ENCODE measurements around the gene VSIR.

The VSIR gene

DNA sequence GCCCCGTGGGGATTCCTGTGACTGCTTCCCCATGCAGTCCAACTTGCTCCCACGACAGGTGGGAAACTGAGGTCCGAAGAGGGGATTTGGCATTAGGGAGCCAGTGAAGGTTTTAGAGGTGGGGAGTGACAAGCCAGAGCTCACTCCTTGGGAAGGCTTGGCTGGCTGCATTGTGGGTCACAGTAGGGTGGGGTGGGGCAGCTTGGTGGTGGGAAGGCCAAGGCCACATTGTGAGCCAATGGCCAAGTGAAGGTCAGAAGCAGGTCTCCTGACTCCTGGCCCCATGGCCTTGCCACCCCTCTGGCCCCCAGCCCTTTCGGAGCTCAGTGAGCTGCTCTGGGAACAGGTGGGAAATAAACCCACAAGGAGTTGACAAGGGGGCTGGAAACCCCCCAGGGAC lies 56.3 kb downstream of the VSIR start:
- Histone ChIP-seq H3K27me3 (ENCODE audit: insufficient read depth, low read length) (peaks cover 15% of the 10 kb centered on the region), H3K4me1 (ENCODE audit: insufficient read depth, low read length) (peaks cover 15% of the 10 kb centered on the region; the same call in 1 of the 2 replicates), H3K36me3 (ENCODE audit: insufficient read depth, low read depth, low read length) (no peaks in the 10 kb centered on the region), H3K9me3 (ENCODE audit: insufficient read depth, low read depth, low read length) (no peaks in the 10 kb centered on the region), H3K9ac (ENCODE audit: low read depth, low read length) (no peak overlapping the region), H3K4me3 (ENCODE audit: low read length) (no peak overlapping the region), H3K27ac (ENCODE audit: low read length) (no peak overlapping the region)

GRCh38 chr10:71716426-71716825 lies 56.9 kb downstream of the VSIR start:
- H3K4me3 ChIP-seq (ENCODE audit: low read length), result no peak overlapping the region
- H3K27me3 ChIP-seq (ENCODE audit: insufficient read depth, low read length), result peaks cover 15% of the 10 kb centered on the region
- H3K36me3 ChIP-seq (ENCODE audit: insufficient read depth, low read depth, low read length), result no peaks in the 10 kb centered on the region
- H3K9me3 ChIP-seq (ENCODE audit: insufficient read depth, low read depth, low read length), result no peaks in the 10 kb centered on the region
- H3K9ac ChIP-seq (ENCODE audit: low read depth, low read length), result no peak overlapping the region
- H3K27ac ChIP-seq (ENCODE audit: low read length), result no peak overlapping the region
- H3K4me1 ChIP-seq (ENCODE audit: insufficient read depth, low read length), result peaks cover 15% of the 10 kb centered on the region; the same call in 1 of the 2 replicates

DNA sequence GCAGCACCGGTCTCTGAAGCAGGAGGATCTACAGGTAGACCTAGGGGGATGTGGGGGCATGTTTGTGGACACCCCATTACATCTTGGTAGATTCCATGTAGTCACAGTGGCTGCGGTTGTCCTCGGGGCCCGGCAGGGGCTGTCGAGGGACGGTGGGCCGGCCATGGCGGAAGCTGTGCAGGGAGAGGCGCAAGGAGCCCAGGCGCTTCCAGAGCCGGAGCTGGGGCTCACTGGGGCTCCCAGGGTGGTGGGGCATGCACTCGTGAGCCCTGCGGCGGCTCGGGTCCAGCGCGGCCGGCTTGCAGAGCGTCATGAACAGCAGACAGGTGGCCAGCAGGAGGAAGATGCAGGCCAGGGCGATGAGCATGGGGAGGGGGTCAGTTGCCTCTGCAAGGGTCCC lies 57.5 kb downstream of the VSIR start:
- Histone ChIP-seq H3K36me3 (ENCODE audit: insufficient read depth, low read depth, low read length) (no peaks in the 10 kb centered on the region), H3K27me3 (ENCODE audit: insufficient read depth, low read length) (peaks cover 9% of the 10 kb centered on the region), H3K4me3 (ENCODE audit: low read length) (no peak overlapping the region), H3K9ac (ENCODE audit: low read depth, low read length) (no peak overlapping the region), H3K4me1 (ENCODE audit: insufficient read depth, low read length) (peaks cover 15% of the 10 kb centered on the region; the same call in 1 of the 2 replicates), H3K27ac (ENCODE audit: low read length) (no peak overlapping the region), H3K9me3 (ENCODE audit: insufficient read depth, low read depth, low read length) (no peaks in the 10 kb centered on the region)

- Histone ChIP-seq H3K9me3 (ENCODE audit: insufficient read depth, low read depth, low read length) (no peaks in the 10 kb centered on the region), H3K4me1 (ENCODE audit: insufficient read depth, low read length) (peaks cover 10% of the 10 kb centered on the region; the same call in 1 of the 2 replicates), H3K4me3 (ENCODE audit: low read length) (no peak overlapping the region), H3K27me3 (ENCODE audit: insufficient read depth, low read length) (peaks cover 1% of the 10 kb centered on the region; the same call in 1 of the 2 replicates), H3K9ac (ENCODE audit: low read depth, low read length) (no peak overlapping the region), H3K36me3 (ENCODE audit: insufficient read depth, low read depth, low read length) (no peaks in the 10 kb centered on the region), H3K27ac (ENCODE audit: low read length) (no peak overlapping the region)
Observed at GRCh38 chr10:71715026-71715425, 58.3 kb downstream of the VSIR start.

GRCh38 chr10:71714592-71714991 lies 58.7 kb downstream of the VSIR start:
- Histone ChIP-seq H3K4me3 (ENCODE audit: low read length) (no peak overlapping the region), H3K9me3 (ENCODE audit: insufficient read depth, low read depth, low read length) (no peaks in the 10 kb centered on the region), H3K4me1 (ENCODE audit: insufficient read depth, low read length) (peaks cover 6% of the 10 kb centered on the region; the same call in 1 of the 2 replicates), H3K36me3 (ENCODE audit: insufficient read depth, low read depth, low read length) (no peaks in the 10 kb centered on the region), H3K27me3 (ENCODE audit: insufficient read depth, low read length) (no peaks in the 10 kb centered on the region), H3K9ac (ENCODE audit: low read depth, low read length) (no peak overlapping the region), H3K27ac (ENCODE audit: low read length) (no peak overlapping the region)

GRCh38 chr10:71714031-71714410 lies 59.3 kb downstream of the VSIR start:
- Histone ChIP-seq H3K4me3 (ENCODE audit: low read length) (no peak overlapping the region), H3K27ac (ENCODE audit: low read length) (no peak overlapping the region), H3K9ac (ENCODE audit: low read depth, low read length) (peak overlapping the region; percentile 41; the same call in 1 of the 2 replicates), H3K36me3 (ENCODE audit: insufficient read depth, low read depth, low read length) (no peaks in the 10 kb centered on the region), H3K4me1 (ENCODE audit: insufficient read depth, low read length) (peaks cover under 1% of the 10 kb centered on the region; the same call in 1 of the 2 replicates), H3K27me3 (ENCODE audit: insufficient read depth, low read length) (no peaks in the 10 kb centered on the region), H3K9me3 (ENCODE audit: insufficient read depth, low read depth, low read length) (no peaks in the 10 kb centered on the region)

- Histone ChIP-seq H3K9ac (ENCODE audit: low read depth, low read length) (peak overlapping the region; percentile 48; the same call in 1 of the 2 replicates), H3K27ac (ENCODE audit: low read length) (no peak overlapping the region), H3K4me3 (ENCODE audit: low read length) (no peak overlapping the region), H3K36me3 (ENCODE audit: insufficient read depth, low read depth, low read length) (no peaks in the 10 kb centered on the region), H3K9me3 (ENCODE audit: insufficient read depth, low read depth, low read length) (no peaks in the 10 kb centered on the region), H3K4me1 (ENCODE audit: insufficient read depth, low read length) (no peaks in the 10 kb centered on the region), H3K27me3 (ENCODE audit: insufficient read depth, low read length) (no peaks in the 10 kb centered on the region)
Observed at GRCh38 chr10:71713135-71714030, 59.9 kb downstream of the VSIR start.

DNA sequence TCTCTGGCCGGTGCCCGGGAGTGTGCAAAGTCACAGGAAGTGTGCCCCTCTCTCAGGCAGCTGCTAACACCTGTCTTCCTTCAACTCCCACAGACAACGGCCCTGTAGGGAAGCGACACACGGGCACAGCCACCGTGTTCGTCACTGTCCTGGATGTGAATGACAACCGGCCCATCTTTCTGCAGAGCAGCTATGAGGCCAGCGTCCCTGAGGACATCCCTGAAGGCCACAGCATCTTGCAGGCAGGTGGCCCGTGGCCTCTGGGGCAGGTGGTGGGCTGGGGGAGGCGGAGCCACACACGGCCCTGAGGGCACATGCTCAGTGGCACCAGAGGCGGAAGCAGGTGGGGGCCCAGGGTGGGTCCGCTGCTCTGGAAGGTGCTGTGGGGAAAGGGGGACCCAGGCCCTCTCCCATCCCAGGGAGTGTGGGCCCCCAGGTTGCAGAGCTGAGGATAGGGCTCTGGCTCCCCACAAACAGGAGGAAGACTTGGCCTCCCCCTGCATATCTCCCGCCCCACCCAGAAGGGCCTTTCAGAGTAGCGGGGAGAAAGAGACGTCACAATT lies 60.7 kb downstream of the VSIR start:
- Histone ChIP-seq H3K27me3 (ENCODE audit: insufficient read depth, low read length) (no peaks in the 10 kb centered on the region), H3K4me3 (ENCODE audit: low read length) (no peak overlapping the region), H3K27ac (ENCODE audit: low read length) (no peak overlapping the region), H3K9me3 (ENCODE audit: insufficient read depth, low read depth, low read length) (no peaks in the 10 kb centered on the region), H3K9ac (ENCODE audit: low read depth, low read length) (no peak overlapping the region; the same call in 1 of the 2 replicates), H3K36me3 (ENCODE audit: insufficient read depth, low read depth, low read length) (no peaks in the 10 kb centered on the region), H3K4me1 (ENCODE audit: insufficient read depth, low read length) (no peaks in the 10 kb centered on the region)

- H3K36me3 ChIP-seq (ENCODE audit: insufficient read depth, low read depth, low read length), result no peaks in the 10 kb centered on the region
- H3K27ac ChIP-seq (ENCODE audit: low read length), result no peak overlapping the region
- H3K9ac ChIP-seq (ENCODE audit: low read depth, low read length), result no peak overlapping the region
- H3K4me1 ChIP-seq (ENCODE audit: insufficient read depth, low read length), result no peaks in the 10 kb centered on the region
- H3K27me3 ChIP-seq (ENCODE audit: insufficient read depth, low read length), result no peaks in the 10 kb centered on the region
- no peaks in the 10 kb centered on the region for H3K9me3 ChIP-seq (ENCODE audit: insufficient read depth, low read depth, low read length)
- H3K4me3 ChIP-seq (ENCODE audit: low read length), result no peak overlapping the region
Observed at GRCh38 chr10:71712170-71712569, 61.1 kb downstream of the VSIR start.

GRCh38 chr10:71711052-71711623 lies 62.2 kb downstream of the VSIR start:
- Histone ChIP-seq H3K4me1 (ENCODE audit: insufficient read depth, low read length) (no peaks in the 10 kb centered on the region), H3K9me3 (ENCODE audit: insufficient read depth, low read depth, low read length) (no peaks in the 10 kb centered on the region), H3K36me3 (ENCODE audit: insufficient read depth, low read depth, low read length) (no peaks in the 10 kb centered on the region), H3K27me3 (ENCODE audit: insufficient read depth, low read length) (no peaks in the 10 kb centered on the region), H3K27ac (ENCODE audit: low read length) (no peak overlapping the region), H3K9ac (ENCODE audit: low read depth, low read length) (no peak overlapping the region), H3K4me3 (ENCODE audit: low read length) (no peak overlapping the region)

- H3K36me3 ChIP-seq (ENCODE audit: insufficient read depth, low read depth, low read length), result no peaks in the 10 kb centered on the region
- H3K27me3 ChIP-seq (ENCODE audit: insufficient read depth, low read length), result no peaks in the 10 kb centered on the region
- H3K27ac ChIP-seq (ENCODE audit: low read length), result no peak overlapping the region
- H3K4me1 ChIP-seq (ENCODE audit: insufficient read depth, low read length), result no peaks in the 10 kb centered on the region
- H3K9me3 ChIP-seq (ENCODE audit: insufficient read depth, low read depth, low read length), result no peaks in the 10 kb centered on the region
- H3K9ac ChIP-seq (ENCODE audit: low read depth, low read length), result no peak overlapping the region
- H3K4me3 ChIP-seq (ENCODE audit: low read length), result no peak overlapping the region
Observed at GRCh38 chr10:71710519-71710918, 62.8 kb downstream of the VSIR start.
